RKO (cell line): ENCODE measurements around the gene POLR1F.
A peak's percentile ranks its signal among the peaks of the same experiment; 100 is the strongest.
"Not testable (repeated sequence)": the region's sequence is repeated elsewhere in the genome, so short reads cannot be mapped to it uniquely, and the experiment has no call there.

Experiments
- DNase-seq: peaks from one replicate; pipeline ENCODE4 v3.0.0-alpha.2; 2016; ENCODE audit warnings: low spot score

Gene POLR1F, protein sequence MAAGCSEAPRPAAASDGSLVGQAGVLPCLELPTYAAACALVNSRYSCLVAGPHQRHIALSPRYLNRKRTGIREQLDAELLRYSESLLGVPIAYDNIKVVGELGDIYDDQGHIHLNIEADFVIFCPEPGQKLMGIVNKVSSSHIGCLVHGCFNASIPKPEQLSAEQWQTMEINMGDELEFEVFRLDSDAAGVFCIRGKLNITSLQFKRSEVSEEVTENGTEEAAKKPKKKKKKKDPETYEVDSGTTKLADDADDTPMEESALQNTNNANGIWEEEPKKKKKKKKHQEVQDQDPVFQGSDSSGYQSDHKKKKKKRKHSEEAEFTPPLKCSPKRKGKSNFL

GRCh38 chr7:19708397-19709248 lies at the start of gene POLR1F:
Gene POLR1F, minus strand, starts transcription at chr7:19709037. Its CDS starts 21 bp downstream, at chr7:19709016.
- DNase-seq = peak; percentile 94

- peak; percentile 40 for DNase-seq
Measured at GRCh38 chr7:19754521-19755116, 45.8 kb upstream of the POLR1F start.

GRCh38 chr7:19752020-19752419 lies 43.2 kb upstream of the POLR1F start:
- no peak for DNase-seq

GRCh38 chr7:19749658-19750057 lies 40.8 kb upstream of the POLR1F start:
- DNase-seq = no peak

DNA sequence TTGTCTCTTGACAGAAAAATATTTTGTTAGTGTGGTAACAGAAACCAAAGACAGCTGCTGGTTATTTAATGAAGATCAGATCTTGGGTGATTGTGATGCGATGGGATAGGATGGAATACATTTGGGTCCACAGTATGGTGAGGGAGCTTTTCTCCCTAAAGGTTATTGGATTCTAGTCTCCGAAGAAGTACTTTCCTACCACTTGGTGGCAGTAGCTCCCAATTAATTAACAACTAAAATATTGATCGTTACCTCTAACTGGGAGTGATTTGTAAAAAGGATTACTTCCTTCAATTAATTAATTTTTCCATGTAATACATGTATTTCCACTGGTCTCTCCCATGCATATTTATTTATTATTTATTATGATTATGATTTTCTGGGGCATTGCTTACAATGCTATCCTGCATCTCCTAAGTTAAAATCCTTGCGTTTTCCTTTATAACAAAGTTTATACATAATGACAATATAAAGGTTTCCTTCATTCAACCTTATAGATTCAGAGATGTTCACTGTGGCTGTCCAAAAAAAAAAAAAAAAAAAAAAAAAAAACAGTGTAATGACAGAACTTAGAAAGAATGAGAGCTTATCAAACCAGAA lies 39.0 kb upstream of the POLR1F start:
- peak; percentile 55 for DNase-seq

- DNase-seq = no peak
Measured at GRCh38 chr7:19744075-19744474, 35.2 kb upstream of the POLR1F start.

DNA sequence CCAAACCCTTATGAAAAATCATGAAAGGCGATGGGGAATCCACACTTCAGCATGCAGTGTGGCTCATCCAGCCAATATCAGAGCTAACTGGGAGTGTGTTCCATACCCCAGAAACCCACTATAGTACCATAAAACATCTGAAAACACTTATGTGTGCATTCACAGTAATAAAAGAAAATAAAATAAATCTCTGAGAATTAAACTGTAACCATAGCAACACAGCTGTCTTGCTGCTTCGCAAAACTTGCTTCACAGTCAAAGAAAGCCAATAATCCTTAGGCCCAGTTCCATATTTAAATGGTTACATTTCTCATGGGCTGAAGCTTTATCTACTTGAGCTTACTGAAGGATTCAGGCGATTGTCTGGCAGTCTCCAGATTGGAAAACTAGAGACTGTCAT lies 19.9 kb upstream of the POLR1F start:
- DNase-seq = no peak

- DNase-seq = no peak
Measured at GRCh38 chr7:19725770-19726169, 16.9 kb upstream of the POLR1F start.

GRCh38 chr7:19715499-19715898 lies 6.7 kb upstream of the POLR1F start:
- DNase-seq = no peak

DNA sequence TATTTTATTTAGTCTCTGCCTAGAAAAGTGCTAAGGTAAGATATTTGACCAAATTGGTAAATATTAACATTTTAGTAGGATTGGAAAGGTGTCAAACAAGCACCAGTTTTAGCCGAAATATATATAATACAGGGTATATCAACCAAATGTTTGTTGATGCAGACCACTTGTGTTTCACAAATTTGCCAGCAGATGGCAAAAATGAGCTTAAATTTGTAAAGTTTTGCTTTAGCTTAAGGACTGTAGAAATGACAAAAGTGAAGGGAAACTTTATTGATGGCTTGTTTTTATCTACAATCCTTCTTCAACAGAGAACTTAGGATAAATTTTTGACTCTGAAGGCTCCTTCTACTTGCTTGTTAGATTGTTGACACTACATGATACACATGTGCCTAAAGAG lies 4.8 kb upstream of the POLR1F start:
- peak; percentile 50 for DNase-seq

DNA sequence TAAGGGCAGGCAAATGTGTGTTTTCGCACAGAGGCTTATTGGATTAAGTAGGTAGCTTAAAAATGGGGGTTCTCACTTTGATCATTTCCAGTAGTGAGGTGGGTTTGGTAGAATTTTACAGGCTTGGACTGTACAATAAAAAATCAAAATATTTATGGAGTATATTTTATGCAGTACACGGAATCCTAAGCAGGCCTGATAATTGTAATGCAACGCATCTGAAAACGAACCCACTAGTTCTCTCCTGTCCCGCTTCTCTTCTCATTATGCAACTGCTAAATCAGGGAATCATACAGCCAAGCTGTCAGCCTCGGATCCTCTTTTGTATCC lies 377 bp upstream of the POLR1F start:
- no peak for DNase-seq

DNA sequence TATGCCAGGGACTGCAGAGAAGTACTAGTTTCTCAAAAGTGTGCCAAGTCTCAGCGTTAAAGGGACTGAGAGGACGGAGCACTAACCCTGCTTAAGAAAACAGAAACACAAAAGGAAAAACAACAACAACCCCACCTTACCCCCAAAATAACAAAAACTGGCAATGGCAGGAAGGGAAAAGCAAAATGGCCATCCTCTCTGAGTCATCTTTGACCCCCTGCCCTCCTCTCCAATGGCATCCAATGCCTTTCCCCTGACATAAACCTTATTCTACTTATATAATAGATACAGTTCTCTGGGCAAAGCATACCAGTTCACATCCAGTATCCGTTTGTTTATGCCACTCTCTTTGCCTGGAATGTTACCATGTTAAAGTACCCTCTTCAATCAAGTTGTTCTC lies 1.6 kb downstream of the POLR1F start:
- DNase-seq = peak; percentile 53

DNA sequence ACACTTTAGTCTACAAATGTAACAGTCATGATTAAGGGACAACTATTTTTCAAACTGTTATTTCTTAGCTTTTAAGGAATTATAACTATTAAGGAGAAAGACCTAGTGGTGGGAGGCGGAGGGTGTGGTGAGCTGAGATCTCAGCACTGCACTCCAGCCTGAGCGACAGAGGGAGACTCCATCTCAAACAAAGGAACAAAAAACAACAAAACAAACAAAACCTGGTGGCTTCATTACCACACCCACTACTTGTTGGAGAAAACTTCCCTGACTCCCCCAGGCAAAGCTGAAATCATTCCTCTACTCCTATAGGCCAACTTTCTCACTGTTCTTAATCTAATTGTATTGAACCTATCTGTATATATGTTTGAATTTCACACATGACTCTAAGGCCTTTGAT lies 3.2 kb downstream of the POLR1F start:
- no peak for DNase-seq

DNA sequence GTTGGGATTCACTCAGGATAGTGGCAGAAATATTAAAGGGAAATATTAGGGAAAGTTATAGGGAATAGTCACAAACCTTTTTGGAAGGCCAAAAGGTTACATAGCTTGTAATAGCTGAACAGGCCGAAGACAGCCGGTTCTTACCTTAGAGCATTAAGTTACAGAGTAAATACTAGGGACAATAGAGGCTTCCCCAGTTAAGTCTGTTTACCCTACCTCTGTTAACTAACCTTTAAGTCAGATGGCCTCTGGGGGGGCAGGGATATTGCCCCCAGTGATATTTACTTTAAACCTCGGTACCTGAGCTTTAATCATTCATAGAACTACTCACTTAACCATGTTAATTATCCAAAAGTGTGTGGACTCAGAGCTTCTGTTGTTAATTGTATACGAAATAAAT lies 7.4 kb downstream of the POLR1F start:
- no peak for DNase-seq

- no peak for DNase-seq
Measured at GRCh38 chr7:19700936-19701335, 7.9 kb downstream of the POLR1F start.

DNA sequence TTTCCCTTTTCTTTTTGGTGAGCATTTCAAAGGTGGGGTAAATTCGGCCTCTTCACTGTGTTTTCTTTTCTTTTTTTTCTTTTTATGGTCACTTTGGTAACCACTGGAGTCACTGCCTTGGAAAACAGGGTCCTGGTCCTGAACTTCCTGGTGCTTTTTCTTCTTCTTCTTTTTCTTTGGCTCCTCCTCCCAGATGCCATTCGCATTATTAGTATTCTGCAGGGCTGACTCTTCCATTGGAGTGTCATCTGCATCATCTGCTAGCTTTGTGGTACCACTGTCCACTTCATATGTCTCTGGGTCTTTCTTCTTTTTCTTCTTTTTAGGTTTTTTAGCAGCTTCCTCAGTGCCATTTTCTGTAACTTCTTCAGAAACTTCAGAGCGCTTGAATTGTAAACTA lies 10.5 kb downstream of the POLR1F start:
- DNase-seq = no peak

DNA sequence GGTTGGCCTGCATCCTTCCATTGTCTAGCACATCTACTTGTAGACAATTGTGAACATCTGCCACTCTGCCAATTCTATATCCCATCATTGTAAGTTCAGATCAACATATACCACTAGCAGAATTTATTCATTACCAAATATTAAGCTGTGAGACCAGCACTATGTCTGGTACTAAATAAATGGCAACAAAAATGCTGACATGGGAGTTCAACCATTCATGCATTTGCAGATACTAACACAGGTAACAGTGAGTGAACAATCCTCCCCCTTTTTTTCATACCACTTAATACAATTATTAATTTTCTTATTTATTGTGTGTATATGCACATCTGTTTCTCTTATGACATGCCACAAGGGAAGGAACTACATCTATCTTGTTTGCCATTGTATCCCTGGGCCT lies 11.9 kb downstream of the POLR1F start:
- no peak for DNase-seq

DNA sequence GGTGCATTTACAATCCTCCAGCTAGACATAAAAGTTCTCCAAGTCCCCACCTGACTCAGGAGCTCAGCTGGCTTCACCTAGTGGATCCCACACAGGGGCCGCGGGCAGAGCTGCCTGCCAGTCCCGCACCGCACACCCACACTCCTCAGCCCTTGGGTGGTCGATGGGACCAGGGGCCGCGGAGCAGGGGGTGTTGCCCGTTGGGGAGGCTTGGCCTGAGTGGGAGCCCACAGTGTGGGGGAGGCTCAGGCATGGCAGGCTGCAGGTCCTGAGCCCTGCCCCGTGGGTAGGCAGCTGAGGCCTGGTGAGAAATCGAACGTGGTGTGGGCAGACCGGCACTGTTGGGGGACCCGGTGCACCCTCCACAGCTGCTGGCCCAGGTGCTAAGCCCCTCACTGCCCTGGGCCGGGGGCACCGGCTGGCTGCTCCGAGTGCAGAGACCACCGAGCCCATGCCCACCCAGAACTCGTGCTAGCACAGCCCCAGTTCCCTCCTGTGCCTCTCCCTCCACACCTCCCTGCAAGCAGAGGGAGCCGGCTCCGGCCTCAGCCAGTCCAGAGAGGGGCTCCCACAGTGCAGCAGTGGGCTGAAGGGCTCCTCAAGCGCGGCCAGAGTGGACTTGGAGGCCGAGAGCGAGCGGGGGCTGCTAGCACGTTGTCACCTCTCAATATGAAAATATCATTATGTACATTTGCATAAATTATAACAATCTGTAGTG lies 16.6 kb downstream of the POLR1F start:
- DNase-seq = no peak

DNA sequence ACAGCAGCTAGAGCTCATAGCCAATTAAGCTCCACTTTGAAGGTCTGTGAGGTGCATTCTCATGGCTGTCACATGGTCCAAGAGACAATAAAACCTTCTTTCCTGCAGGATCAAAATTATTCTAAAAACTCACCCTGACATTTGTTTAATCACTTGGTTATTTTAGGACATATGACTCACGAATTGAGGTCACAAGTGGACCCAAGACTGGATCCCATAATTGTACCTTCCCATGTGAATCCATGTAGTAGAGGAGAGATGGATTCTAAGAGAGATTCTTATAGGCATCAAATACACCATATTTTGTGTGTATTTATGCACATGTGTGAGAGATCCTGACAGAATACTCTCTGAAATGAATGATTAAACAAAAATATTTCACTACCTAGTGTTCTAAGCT lies 18.1 kb downstream of the POLR1F start:
- no peak for DNase-seq

DNA sequence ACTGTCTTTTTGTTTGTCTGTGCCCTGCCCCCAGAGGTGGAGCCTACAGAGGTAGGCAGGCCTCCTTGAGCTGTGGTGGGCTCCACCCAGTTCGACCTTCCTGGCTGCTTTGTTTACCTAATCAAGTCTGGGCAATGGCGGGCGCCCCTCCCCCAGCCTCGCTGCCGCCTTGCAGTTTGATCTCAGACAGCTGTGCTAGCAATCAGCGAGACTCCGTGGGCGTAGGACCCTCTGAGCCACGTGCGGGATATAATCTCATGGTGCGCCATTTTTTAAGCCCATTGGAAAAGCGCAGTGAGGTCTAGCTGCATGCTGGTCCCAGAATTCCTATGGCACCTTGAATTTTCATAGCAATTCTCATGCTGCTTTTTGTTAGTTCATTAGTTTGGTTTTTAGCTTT lies 19.7 kb downstream of the POLR1F start:
- DNase-seq = not testable (repeated sequence)

DNA sequence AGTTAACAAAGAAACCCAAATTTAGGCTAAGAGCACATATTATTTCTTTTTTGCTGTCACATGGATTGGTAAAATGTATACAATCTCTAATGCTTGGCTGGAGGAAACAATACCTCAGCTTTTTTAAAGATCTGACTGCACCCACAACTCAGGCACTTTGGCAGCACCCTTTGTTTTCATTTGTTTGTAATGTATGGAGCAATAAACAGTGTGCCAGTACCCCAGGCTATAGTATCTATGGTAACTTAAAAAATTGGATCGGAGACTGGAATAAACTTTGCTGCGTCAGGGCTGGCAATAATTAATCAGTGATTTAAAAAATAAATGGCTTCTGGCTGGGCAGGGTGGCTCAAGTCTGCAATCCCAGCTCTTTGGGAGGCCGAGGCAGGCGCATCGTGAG lies 27.2 kb downstream of the POLR1F start:
- no peak for DNase-seq

DNA sequence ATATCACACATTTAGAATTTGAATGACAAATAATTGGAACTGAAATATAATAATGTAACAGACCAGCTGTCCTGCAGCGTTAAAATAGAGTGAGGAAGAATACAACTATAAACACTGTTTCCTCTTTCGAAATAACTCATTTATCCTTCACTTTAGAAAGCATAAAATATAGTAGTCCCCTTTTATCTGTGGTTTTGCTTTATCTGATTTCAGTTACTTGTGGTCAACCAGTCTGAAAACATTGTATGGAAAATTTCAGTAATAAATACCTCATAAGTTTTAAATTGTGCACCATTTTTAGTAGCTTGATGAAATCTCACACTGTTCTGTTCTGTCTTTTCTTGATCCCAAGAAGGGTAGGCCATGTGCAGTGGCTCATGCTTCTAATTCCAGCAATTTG lies 31.7 kb downstream of the POLR1F start:
- no peak for DNase-seq
